GM10248 (cell line): Measurements from ENCODE around the gene USH1C.

ENCODE experiments used
- CTCF ChIA-PET: fragments of 300-600 bp; sonication (Branson Sonifier 250); formaldehyde crosslinking; extraction: SDS; loops from one replicate; lab custom pipeline; 2021; ENCODE audit warnings: antibody characterized with exemption; lab: Yijun Ruan, JAX
- POLR2A ChIA-PET: fragments of 350-650 bp; sonication (Branson Sonifier 250); formaldehyde crosslinking; extraction: SDS; loops from one replicate; lab custom pipeline; 2020; ENCODE audit warnings: antibody characterized with exemption; lab: Yijun Ruan, JAX
- DNase-seq: peaks from one replicate; pipeline ENCODE4 v3.0.0; 2012; ENCODE audit errors: extremely low spot score
- TF ChIP-seq, protein P1 (sequence below): IDR thresholded peaks from 2 replicates; pipeline ENCODE4 v1.5.1; 2012; ENCODE audit warnings: mild to moderate bottlenecking, low read depth; ENCODE audit errors: extremely low read depth, missing control alignments, control extremely low read depth

The USH1C gene

DNA sequence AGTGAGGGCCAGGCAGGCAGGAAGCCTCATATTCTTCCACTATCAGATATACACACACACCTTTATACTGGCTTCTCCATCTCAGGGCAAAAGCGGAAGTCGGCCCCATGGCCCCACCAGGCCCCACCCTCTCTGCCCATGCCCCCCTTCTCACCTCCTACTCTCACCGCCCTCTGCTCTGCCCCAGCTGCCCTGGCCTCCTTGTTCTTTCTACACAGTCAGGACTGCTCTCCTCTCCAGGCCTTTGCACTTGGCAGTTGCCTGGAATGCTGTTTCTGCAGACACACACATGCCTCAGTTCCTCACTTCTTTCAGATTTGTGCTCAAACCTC lies 28.1 kb upstream of the USH1C start:
- TF ChIP-seq, protein P1, sequence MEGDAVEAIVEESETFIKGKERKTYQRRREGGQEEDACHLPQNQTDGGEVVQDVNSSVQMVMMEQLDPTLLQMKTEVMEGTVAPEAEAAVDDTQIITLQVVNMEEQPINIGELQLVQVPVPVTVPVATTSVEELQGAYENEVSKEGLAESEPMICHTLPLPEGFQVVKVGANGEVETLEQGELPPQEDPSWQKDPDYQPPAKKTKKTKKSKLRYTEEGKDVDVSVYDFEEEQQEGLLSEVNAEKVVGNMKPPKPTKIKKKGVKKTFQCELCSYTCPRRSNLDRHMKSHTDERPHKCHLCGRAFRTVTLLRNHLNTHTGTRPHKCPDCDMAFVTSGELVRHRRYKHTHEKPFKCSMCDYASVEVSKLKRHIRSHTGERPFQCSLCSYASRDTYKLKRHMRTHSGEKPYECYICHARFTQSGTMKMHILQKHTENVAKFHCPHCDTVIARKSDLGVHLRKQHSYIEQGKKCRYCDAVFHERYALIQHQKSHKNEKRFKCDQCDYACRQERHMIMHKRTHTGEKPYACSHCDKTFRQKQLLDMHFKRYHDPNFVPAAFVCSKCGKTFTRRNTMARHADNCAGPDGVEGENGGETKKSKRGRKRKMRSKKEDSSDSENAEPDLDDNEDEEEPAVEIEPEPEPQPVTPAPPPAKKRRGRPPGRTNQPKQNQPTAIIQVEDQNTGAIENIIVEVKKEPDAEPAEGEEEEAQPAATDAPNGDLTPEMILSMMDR = no peak
- no peak for DNase-seq
- ChIA-PET CTCF (no interaction called here), POLR2A (no interaction called here)

DNA sequence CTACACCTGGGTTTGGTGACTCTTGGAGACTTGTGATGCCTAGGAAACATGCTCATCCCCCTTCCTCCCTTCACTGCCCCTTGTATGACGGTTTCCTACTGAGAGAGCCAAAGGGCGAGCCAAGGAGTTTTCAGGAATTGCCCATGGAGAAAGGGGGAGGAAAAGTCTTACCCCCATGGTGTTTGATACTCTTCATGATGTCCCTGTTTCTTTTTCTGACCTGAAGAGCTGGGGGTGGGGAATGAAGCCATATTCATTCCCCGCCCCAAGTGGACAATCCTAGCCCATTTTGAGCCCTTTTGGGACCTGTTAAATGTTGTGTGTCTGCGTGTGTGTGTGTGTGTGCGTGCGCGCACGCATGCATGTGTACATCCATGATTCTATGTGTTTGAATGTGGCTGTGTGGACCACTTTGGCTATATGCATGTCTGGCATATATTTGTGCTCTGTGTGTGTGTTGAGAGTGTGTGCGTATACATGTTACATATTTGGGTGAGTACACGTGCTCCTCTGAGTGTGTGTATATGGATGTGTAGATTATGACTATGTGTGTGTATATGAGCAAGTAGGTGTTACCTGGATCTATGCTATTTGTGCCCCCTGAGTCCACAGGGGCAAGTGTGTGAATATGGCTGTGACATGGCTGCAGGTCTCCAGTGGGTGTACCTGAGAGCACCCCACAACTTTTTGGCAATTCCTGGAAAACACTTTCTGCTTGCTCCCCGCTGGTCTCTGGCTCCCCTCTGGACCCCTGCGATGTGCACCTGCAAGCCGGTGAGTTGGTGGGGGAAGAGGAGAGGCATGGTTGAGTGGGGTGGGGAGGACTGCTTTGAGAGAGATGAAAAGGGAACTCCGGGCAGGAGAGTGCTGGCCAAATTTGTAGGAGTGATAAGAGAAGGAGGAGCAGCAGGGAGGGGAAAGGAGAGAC lies 27.5 kb upstream of the USH1C start:
- ChIA-PET CTCF (no interaction called here), POLR2A (no interaction called here)
- no peak for DNase-seq
- TF ChIP-seq, protein P1 = no peak

DNA sequence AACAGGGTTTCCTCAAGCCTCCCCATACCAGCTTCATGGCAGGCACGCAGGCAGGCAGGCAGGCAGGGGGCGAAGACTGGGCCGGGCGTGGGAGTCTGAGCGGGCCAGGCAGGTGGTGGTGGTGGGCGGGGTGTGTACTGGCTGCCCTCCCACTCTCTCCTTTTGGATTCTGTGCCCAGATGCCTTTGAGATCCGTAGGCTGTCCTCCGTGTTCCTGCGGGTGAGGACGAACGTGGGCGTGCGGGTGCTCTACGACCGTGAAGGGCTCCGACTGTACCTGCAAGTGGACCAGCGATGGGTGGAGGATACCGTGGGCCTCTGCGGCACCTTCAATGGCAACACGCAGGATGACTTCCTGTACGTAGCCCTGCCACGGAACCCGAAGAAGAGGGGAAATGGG lies 25.8 kb upstream of the USH1C start:
- TF ChIP-seq, protein P1 = no peak
- DNase-seq = no peak
- ChIA-PET CTCF (no interaction called here), POLR2A (no interaction called here)

DNA sequence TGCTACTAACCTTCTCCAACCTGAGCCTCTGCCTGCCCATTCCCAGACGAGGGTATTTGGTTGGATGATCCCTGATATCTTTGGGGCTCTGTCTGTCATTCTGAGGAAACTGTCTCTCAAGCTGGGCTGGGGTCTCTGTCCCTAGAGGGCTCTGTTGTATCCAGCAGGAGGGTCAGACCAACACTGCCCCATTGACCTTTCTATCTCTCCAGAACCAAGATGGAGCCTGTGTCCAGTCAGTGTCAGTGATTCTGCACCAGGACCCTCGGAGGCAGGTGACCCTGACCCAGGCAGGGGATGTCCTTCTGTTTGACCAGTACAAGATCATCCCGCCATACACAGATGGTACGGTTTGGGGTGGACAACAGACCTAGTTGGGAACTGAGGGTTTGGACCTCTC lies 24.7 kb upstream of the USH1C start:
- CTCF ChIA-PET = no interaction called here
- TF ChIP-seq, protein P1 = no peak
- POLR2A ChIA-PET = no interaction called here
- no peak for DNase-seq

DNA sequence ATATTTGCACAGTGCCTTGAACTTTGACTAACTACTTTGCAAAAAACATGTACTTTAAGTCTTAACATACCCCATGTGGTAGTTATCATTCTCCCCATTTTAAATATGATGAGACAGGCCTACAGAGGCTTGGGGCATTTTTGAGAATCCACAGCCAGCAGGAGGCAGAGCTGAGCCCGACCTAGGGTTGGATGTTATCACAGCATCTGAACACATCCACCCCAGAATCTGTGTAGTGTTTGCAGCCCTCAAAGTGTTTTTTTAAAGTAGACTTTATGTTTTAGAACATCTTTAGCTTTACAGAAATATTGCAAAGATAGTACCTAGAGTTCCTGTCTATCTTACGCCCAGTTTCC lies 20.4 kb upstream of the USH1C start:
- TF ChIP-seq, protein P1 = no peak
- ChIA-PET CTCF (no interaction called here), POLR2A (no interaction called here)
- no peak for DNase-seq

DNA sequence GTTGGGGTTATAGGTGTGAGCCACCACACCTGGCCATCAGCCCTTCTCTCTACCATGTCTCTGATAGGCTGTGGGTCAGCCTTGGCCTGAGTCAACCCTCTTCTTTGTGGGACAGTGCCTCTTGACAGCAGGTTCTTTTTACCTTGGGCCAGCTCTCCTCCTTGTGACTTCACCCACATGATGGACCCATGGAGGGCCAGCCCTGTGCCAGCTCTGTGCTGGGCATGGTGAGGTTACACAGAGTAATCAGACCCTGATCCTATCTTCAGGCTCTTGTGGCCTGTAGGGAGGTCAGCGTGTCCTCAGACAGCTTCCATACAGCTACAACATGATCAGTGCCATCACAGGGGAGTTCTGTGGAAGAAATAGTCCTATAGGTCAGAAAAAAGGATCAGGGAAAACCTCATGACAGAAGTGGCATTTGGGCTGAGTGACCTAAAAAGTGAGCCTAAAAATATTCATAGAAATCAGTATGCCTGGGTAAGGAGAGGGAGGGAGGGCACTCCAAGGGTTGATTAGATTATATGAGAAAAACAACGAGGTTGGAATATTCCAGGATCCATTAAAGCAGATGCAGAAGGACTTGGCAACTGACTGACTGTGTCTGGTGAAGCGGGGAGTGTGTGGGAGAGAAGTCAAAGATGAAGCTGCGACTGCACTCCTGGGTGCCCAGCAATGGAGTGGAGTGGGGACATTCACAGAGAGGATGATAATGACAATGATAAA lies 19.9 kb upstream of the USH1C start:
- no peak for DNase-seq
- TF ChIP-seq, protein P1 = no peak
- CTCF ChIA-PET = interaction anchor here (1.2 kb wide), 1 partner anchor 10 kb away, joined by 3 read pairs; no protein-coding TSS in a partner anchor
- POLR2A ChIA-PET = no interaction called here
